ENCODE results near the gene CELSR2. TPM values are rescaled to one million over a fixed set of nuclear protein-coding genes. Genes with fewer than 3 reads are reported as not detected.

The CELSR2 gene
- total and polyA plus RNA-seq, 8 donors = 5.9 to 18.0 (median 12.5) TPM

DNA sequence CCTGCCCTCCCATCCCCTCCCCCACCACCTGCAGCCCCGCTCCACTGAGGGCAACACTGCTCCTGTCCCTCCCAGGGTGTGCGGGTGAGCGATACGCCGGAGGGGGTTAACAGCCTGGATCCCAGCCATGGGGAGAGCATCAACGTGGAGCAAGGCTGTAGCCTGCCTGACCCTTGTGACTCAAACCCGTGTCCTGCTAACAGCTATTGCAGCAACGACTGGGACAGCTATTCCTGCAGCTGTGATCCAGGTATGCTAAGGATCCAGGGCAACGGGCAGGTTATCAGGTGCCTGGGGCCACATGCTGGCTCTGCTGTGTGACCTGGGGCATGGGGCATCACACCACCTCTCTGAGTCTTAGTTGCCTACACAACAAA is 15.0 kb downstream of the CELSR2 start:
- Histone ChIP-seq H3K36me3 (no peaks in the 10 kb centered on the region), H3K27ac (no peak overlapping the region), H3K4me3 (no peak overlapping the region), H3K4me1 (peaks cover 0 to 8% of the 10 kb centered on the region in 2 donors), H3K9me3 (no peaks in the 10 kb centered on the region), H3K27me3 (no peaks in the 10 kb centered on the region)
- TF ChIP-seq, protein P1, sequence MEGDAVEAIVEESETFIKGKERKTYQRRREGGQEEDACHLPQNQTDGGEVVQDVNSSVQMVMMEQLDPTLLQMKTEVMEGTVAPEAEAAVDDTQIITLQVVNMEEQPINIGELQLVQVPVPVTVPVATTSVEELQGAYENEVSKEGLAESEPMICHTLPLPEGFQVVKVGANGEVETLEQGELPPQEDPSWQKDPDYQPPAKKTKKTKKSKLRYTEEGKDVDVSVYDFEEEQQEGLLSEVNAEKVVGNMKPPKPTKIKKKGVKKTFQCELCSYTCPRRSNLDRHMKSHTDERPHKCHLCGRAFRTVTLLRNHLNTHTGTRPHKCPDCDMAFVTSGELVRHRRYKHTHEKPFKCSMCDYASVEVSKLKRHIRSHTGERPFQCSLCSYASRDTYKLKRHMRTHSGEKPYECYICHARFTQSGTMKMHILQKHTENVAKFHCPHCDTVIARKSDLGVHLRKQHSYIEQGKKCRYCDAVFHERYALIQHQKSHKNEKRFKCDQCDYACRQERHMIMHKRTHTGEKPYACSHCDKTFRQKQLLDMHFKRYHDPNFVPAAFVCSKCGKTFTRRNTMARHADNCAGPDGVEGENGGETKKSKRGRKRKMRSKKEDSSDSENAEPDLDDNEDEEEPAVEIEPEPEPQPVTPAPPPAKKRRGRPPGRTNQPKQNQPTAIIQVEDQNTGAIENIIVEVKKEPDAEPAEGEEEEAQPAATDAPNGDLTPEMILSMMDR (IDR thresholded peaks at IDR 0.05) = no peak
- intact Hi-C loops (cut with DNase I) = loop anchor here in 1 of 2 donors (5.0 to 10.0 kb wide), 2 partner anchors 143 to 270 kb away; partner anchors contain the start of gene GPR61
- DNase-seq (peak in 1 of 4 donors; percentile 15), ATAC-seq (no peak)

DNA sequence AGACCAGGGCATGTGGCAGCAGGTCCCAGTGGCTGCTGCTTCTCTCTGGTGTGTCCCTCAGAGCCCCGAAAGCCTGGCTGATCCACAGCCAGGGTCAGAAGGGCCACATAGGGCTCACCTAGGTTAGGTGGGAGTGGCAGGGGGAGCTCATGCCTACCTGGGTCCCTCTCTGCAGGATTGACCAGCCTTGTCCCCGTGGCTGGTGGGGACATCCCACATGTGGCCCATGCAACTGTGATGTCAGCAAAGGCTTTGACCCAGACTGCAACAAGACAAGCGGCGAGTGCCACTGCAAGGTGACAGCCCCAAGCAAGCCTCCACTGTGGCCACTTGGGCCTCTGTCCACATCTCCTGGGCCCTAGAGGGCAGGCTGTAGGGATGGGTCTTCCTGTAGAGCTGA is 15.7 kb downstream of the CELSR2 start:
- Histone ChIP-seq H3K4me3 (no peak overlapping the region), H3K27me3 (no peaks in the 10 kb centered on the region), H3K36me3 (no peaks in the 10 kb centered on the region), H3K4me1 (peaks cover 0 to 8% of the 10 kb centered on the region in 2 donors), H3K27ac (no peak overlapping the region), H3K9me3 (no peaks in the 10 kb centered on the region)
- intact Hi-C loops (cut with DNase I) = loop anchor here in 1 of 2 donors (10.0 kb wide), 1 partner anchor 270 kb away; the partner anchor contains the start of gene GPR61
- TF ChIP-seq, protein P1 (IDR thresholded peaks at IDR 0.05) = no peak
- ATAC-seq (no peak), DNase-seq (peak in 1 of 4 donors; percentile 23)

DNA sequence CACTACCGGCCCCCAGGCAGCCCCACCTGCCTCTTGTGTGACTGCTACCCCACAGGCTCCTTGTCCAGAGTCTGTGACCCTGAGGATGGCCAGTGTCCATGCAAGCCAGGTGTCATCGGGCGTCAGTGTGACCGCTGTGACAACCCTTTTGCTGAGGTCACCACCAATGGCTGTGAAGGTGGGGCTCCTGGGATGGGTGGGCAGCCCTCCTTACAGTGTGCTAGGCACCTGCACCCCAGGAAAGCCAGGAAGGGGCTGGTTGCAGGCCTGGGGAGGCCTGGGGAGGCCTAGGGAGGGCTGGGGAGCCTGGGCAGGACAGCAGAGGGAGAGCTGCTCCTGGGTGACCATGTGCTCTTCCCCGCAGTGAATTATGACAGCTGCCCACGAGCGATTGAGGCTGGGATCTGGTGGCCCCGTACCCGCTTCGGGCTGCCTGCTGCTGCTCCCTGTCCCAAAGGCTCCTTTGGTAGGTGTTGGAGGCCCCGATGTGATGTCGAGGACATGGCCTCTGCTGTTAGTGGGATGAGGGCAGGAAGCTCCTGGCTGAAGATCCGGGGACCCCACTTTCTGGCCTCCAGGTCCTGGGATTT is 16.5 kb downstream of the CELSR2 start:
- no peaks in the 10 kb centered on the region for H3K9me3 ChIP-seq
- H3K36me3 ChIP-seq = no peaks in the 10 kb centered on the region
- ATAC-seq (no peak), DNase-seq (peak in 1 of 4 donors; percentile 53)
- no peaks in the 10 kb centered on the region for H3K27me3 ChIP-seq
- TF ChIP-seq, protein P1 (IDR thresholded peaks at IDR 0.05) = no peak
- H3K27ac ChIP-seq = no peak overlapping the region
- no peak overlapping the region for H3K4me3 ChIP-seq
- H3K4me1 ChIP-seq = peaks cover 0 to 8% of the 10 kb centered on the region in 2 donors
- intact Hi-C loops (cut with DNase I) = loop anchor here in 1 of 2 donors (10.0 kb wide), 1 partner anchor 269 kb away; the partner anchor contains the start of gene GPR61

DNA sequence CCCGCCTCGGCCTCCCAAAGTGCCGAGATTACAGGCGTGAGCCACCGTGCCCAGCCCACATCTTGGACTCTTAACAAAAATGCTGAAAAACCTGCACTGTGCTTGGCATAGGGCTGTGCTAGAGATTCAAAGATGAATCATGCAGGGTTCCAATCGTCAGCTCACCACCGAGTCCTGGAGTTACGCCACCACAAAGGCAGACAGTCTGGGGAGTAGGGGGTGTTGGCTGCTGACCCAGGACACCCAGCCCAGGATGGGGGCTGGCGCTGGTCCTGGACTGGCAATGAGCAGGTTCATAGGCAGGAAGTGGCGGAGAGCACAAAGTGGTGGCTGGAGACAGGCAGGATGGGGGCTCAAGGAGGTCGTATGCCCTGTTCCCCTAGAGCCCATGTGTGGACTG is 17.6 kb downstream of the CELSR2 start:
- Histone ChIP-seq H3K27ac (no peak overlapping the region), H3K9me3 (no peaks in the 10 kb centered on the region), H3K4me1 (peaks cover 0 to 8% of the 10 kb centered on the region in 2 donors), H3K4me3 (no peak overlapping the region), H3K36me3 (no peaks in the 10 kb centered on the region), H3K27me3 (no peaks in the 10 kb centered on the region)
- intact Hi-C loops (cut with DNase I) = loop anchor here in 1 of 2 donors (10.0 kb wide), 1 partner anchor 268 kb away; the partner anchor contains the start of gene GPR61
- DNase-seq (peak in 1 of 4 donors; percentile 53), ATAC-seq (no peak)
- TF ChIP-seq, protein P1 (IDR thresholded peaks at IDR 0.05) = no peak

DNA sequence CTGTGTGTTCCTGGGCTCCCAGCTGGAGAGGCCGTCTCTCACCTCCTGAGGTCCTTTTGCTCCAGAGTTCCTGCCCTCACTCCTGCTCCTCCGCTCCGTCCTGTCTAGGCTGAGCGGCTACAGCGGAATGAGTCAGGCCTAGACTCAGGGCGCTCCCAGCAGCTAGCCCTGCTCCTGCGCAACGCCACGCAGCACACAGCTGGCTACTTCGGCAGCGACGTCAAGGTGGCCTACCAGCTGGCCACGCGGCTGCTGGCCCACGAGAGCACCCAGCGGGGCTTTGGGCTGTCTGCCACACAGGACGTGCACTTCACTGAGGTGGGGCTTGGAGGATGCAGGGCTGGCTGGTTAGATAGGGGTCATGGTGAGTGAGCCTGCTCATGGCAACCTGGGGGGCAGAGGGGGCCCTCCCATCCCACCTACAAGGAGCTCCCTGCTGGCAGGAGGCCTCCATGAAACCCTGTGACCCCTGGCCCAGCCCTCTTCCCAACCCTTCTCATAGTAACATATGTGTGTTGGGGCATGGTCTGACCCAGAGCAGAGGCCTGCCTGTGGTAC is 18.5 kb downstream of the CELSR2 start:
- ATAC-seq (no peak), DNase-seq (peak in 1 of 4 donors; percentile 55)
- Histone ChIP-seq H3K27ac (no peak overlapping the region), H3K27me3 (no peaks in the 10 kb centered on the region), H3K9me3 (no peaks in the 10 kb centered on the region), H3K4me3 (no peak overlapping the region), H3K36me3 (no peaks in the 10 kb centered on the region), H3K4me1 (peaks cover 0 to 8% of the 10 kb centered on the region in 2 donors)
- intact Hi-C loops (cut with DNase I) = loop anchor here in 1 of 2 donors (10.0 kb wide), 1 partner anchor 267 kb away; the partner anchor contains the start of gene GPR61
- TF ChIP-seq, protein P1 (IDR thresholded peaks at IDR 0.05) = no peak
